HG03025 (cell line): ENCODE data around the gene TMEM269.
A peak's percentile ranks its signal among the peaks of the same experiment; 100 is the strongest.
"Not testable (repeated sequence)": the region's sequence is repeated elsewhere in the genome, so short reads cannot be mapped to it uniquely, and the experiment has no call there.

Experiments
- ATAC-seq: cut with Tn5 transposase; IDR thresholded peaks from one replicate; pipeline ENCODE4 v1.9.1; 2021; ENCODE audit warnings: mild to moderate bottlenecking, moderate library complexity; ENCODE audit not compliant: unreplicated experiment, low FRiP score

The TMEM269 gene

GRCh38 chr1:42747125-42747524 is 37.7 kb upstream of the TMEM269 start:
- no peak for ATAC-seq

- no peak for ATAC-seq
These were observed 36.8 kb upstream of the TMEM269 start for GRCh38 chr1:42748021-42748420.

GRCh38 chr1:42748461-42749410 is 36.1 kb upstream of the TMEM269 start:
- no peak for ATAC-seq

GRCh38 chr1:42750041-42750440 is 34.8 kb upstream of the TMEM269 start:
- ATAC-seq, result no peak

- ATAC-seq, result not testable (repeated sequence)
These were observed 33.2 kb upstream of the TMEM269 start for GRCh38 chr1:42751511-42752070.

GRCh38 chr1:42752284-42752683 is 32.5 kb upstream of the TMEM269 start:
- no peak for ATAC-seq

- no peak for ATAC-seq
These were observed 31.7 kb upstream of the TMEM269 start for GRCh38 chr1:42753070-42753469.

- ATAC-seq, result no peak
These were observed 27.6 kb upstream of the TMEM269 start for GRCh38 chr1:42756956-42757891.

GRCh38 chr1:42757892-42758275 is 26.9 kb upstream of the TMEM269 start:
- ATAC-seq, result no peak

- no peak for ATAC-seq
These were observed 26.1 kb upstream of the TMEM269 start for GRCh38 chr1:42758641-42759040.

- ATAC-seq, result no peak
These were observed 25.7 kb upstream of the TMEM269 start for GRCh38 chr1:42759114-42759513.

- no peak for ATAC-seq
These were observed 23.2 kb upstream of the TMEM269 start for GRCh38 chr1:42761567-42761966.

GRCh38 chr1:42762269-42762668 is 22.5 kb upstream of the TMEM269 start:
- no peak for ATAC-seq

GRCh38 chr1:42765269-42765668 is 19.5 kb upstream of the TMEM269 start:
- ATAC-seq, result no peak

- ATAC-seq, result peak; percentile 29
These were observed 18.7 kb upstream of the TMEM269 start for GRCh38 chr1:42765832-42766740.

- peak; percentile 88 for ATAC-seq
These were observed 17.9 kb upstream of the TMEM269 start, which contains the start of the genes C1orf50 and P3H1 for GRCh38 chr1:42766741-42767509. TSS of gene C1orf50 (plus strand) at chr1:42767249. CDS start at chr1:42767312, 63 bp downstream. TSS of gene P3H1 (minus strand) at chr1:42767028. CDS start at chr1:42766971, 57 bp downstream.

GRCh38 chr1:42767510-42768000 is 17.2 kb upstream of the TMEM269 start:
- ATAC-seq, result peak; percentile 29

GRCh38 chr1:42768172-42768571 is 16.6 kb upstream of the TMEM269 start:
- ATAC-seq, result no peak

- no peak for ATAC-seq
These were observed 15.0 kb upstream of the TMEM269 start for GRCh38 chr1:42769811-42770210.
